MCF 10A (cell line): Measurements from ENCODE around the gene IL2RA. TPM values are rescaled to one million over a fixed set of nuclear protein-coding genes. Genes with fewer than 3 reads are reported as not detected.

ENCODE experiments used
- BruUV-seq: library from RNA; stranded (reverse); fragments of 400-500 nt; replicated peaks from 2 replicates; lab custom pipeline; 2021; lab: Mats Ljungman, UMichigan
- CTCF ChIA-PET: fragments of 300-600 bp; sonication (Branson Sonifier 250); formaldehyde crosslinking; extraction: SDS; loops from one replicate; lab custom pipeline; 2021; ENCODE audit warnings: antibody characterized with exemption, inconsistent platforms; lab: Yijun Ruan, JAX
- POLR2A ChIA-PET: fragments of 300-600, 350-650 bp; sonication (Branson Sonifier 250); formaldehyde crosslinking; extraction: SDS; loops from one replicate; lab custom pipeline; 2020; ENCODE audit warnings: antibody characterized with exemption, inconsistent platforms; lab: Yijun Ruan, JAX
- DNase-seq: peaks from one replicate; pipeline ENCODE4 v3.0.0-alpha.2; 2018; ENCODE audit not compliant: unreplicated experiment
- H3K27ac Mint-ChIP-seq: one replicate; pipeline ENCODE4 v1.8.0; 2022; ENCODE audit warnings: mild to moderate bottlenecking, low read depth, mixed read lengths; ENCODE audit not compliant: unreplicated experiment
- H3K27me3 Mint-ChIP-seq: one replicate; pipeline ENCODE4 v1.8.0; 2022; ENCODE audit warnings: mixed read lengths; ENCODE audit not compliant: insufficient read depth, unreplicated experiment
- H3K36me3 Mint-ChIP-seq: one replicate; pipeline ENCODE4 v1.8.0; 2022; ENCODE audit warnings: mild to moderate bottlenecking, moderate library complexity, mixed read lengths; ENCODE audit not compliant: insufficient read depth, unreplicated experiment
- H3K4me1 Mint-ChIP-seq: one replicate; pipeline ENCODE4 v1.8.0; 2022; ENCODE audit warnings: mixed read lengths; ENCODE audit not compliant: insufficient read depth, unreplicated experiment
- H3K4me3 Mint-ChIP-seq: one replicate; pipeline ENCODE4 v1.8.0; 2022; ENCODE audit warnings: mild to moderate bottlenecking, moderate library complexity, mixed read lengths; ENCODE audit not compliant: unreplicated experiment
- H3K9me3 Mint-ChIP-seq: one replicate; pipeline ENCODE4 v1.8.0; 2022; ENCODE audit warnings: mixed read lengths; ENCODE audit not compliant: unreplicated experiment
- CTCF ChIP-seq: fragments of 200-600 bp; IDR thresholded peaks from one replicate; pipeline ENCODE4 v1.8.0; 2022; ENCODE audit warnings: antibody characterized with exemption, mild to moderate bottlenecking; ENCODE audit not compliant: unreplicated experiment
- intact Hi-C: fragments of 100-400 bp; cut with micrococcal nuclease; formaldehyde crosslinking; loops from 2 replicates; pipeline ENCODE4 v1.14.1; 2022
- total RNA-seq: library from RNA; stranded (reverse); gene quantifications from 2 replicates; pipeline ENCODE4 v1.2.3, GENCODE V29; 2022

The IL2RA gene
- total RNA-seq, 1 experiment from 2014 or later: not detected

DNA sequence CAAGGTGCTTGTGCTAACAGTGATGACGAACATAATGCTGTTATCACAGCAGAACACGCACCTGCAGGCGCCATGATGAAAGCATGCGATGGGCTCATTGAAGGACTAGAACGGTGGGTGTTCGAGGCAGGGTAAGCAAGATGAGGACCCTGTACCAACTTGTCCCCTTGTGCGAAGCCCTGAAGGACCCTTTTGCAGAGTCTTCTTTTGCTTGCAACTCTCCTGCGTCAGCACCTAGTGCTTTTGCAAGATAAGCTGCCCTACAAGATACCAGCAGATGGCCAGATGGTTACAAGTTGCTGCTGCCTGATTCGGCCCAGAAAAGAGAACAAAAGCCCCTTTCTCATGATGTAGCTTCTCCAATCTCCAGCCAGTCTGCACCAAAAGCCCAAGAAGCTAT, 80.6 kb downstream of the IL2RA start:
- Mint-ChIP-seq H3K27ac (no peak overlapping the region), H3K4me3 (no peak overlapping the region)

GRCh38 chr10:5978230-5978489, 84.0 kb downstream of the IL2RA start:
- ChIA-PET CTCF (interaction anchor here (0.6 to 2.6 kb wide), 10 partner anchors 27 to 1094 kb away, joined by 3 to 20 read pairs (median 4); partner anchors contain the start of genes ANKRD16 and FBH1), POLR2A (interaction anchor here (0.5 to 5.0 kb wide), 10 partner anchors 16 to 148 kb away, joined by 3 to 64 read pairs (median 5); partner anchors contain the start of genes ANKRD16 and FBH1)
- Mint-ChIP-seq H3K27me3 (no peaks in the 10 kb centered on the region), H3K4me3 (peak overlapping the region; percentile 73), H3K4me1 (no peaks in the 10 kb centered on the region), H3K27ac (peak overlapping the region; percentile 70), H3K9me3 (no peaks in the 10 kb centered on the region), H3K36me3 (no peaks in the 10 kb centered on the region)
- no peak for DNase-seq
- intact Hi-C loops: no loop called here
- no peak for TF ChIP-seq CTCF
- no TSS peak for BruUV-seq

More for the DNA sequence above, 80.6 kb downstream of the IL2RA start:
- ChIA-PET POLR2A (no interaction called here), CTCF (no interaction called here)
- Mint-ChIP-seq H3K4me1 (peaks cover 6% of the 10 kb centered on the region), H3K27me3 (peaks cover 11% of the 10 kb centered on the region), H3K36me3 (no peaks in the 10 kb centered on the region), H3K9me3 (no peaks in the 10 kb centered on the region)
- BruUV-seq: no TSS peak
- TF ChIP-seq CTCF: no peak
- DNase-seq: no peak
- intact Hi-C loops: no loop called here

GRCh38 chr10:5977471-5978229, 84.5 kb downstream of the IL2RA start, which contains the start of gene IL15RA:
TSS of gene IL15RA (minus strand) at chr10:5977543. CDS start at chr10:5977492, 51 bp downstream.
- CTCF ChIA-PET: interaction anchor here (0.6 to 2.6 kb wide), 8 partner anchors 26 to 232 kb away, joined by 3 to 20 read pairs (median 4); partner anchors contain the start of genes ANKRD16 and FBH1
- no TSS peak for BruUV-seq
- H3K9me3 Mint-ChIP-seq: no peaks in the 10 kb centered on the region
- intact Hi-C loops: loop anchor here (2.0 kb wide), 2 partner anchors 27 to 89 kb away; partner anchors contain the start of gene ANKRD16
- H3K36me3 Mint-ChIP-seq: no peaks in the 10 kb centered on the region
- POLR2A ChIA-PET: interaction anchor here (0.9 to 5.0 kb wide), 12 partner anchors 17 to 248 kb away, joined by 3 to 64 read pairs (median 6); partner anchors contain the start of genes ANKRD16 and FBH1
- peak within 1 kb of the TSS; percentile 70 for H3K27ac Mint-ChIP-seq
- H3K4me3 Mint-ChIP-seq: peak within 1 kb of the TSS; percentile 73
- TF ChIP-seq CTCF: no peak
- H3K4me1 Mint-ChIP-seq: no peaks in the 10 kb centered on the region
- peak; percentile 80 for DNase-seq
- H3K27me3 Mint-ChIP-seq: no peaks in the 10 kb centered on the region
